GM12878 (cell line): ENCODE results near the gene TCF4. TPM values are rescaled to one million over a fixed set of nuclear protein-coding genes. Genes with fewer than 3 reads are reported as not detected.

Source experiments
- DPF2 ChIP-seq: fragments of 450-650 bp; IDR thresholded peaks from 2 replicates; pipeline ENCODE4 v1.6.1; 2017; ENCODE audit warnings: mild to moderate bottlenecking
- IKZF2 ChIP-seq, 2 experiments: fragments of 450-650 bp; IDR thresholded peaks; 2 replicates each; pipeline ENCODE4 v1.6.1; 2017; ENCODE audit warnings: mild to moderate bottlenecking in 2 of 2, moderate library complexity in 2 of 2
- NFYA ChIP-seq: IDR thresholded peaks from 2 replicates; pipeline ENCODE4 v1.6.1; 2011; ENCODE audit warnings: low read depth, mild to moderate bottlenecking, low read length, improper control_type of control experiment, borderline replicate concordance
- RAD21 ChIP-seq: IDR thresholded peaks from 2 replicates; pipeline ENCODE4 v1.6.1; 2011; ENCODE audit warnings: mild to moderate bottlenecking, low read depth, low read length, moderate library complexity; ENCODE audit not compliant: insufficient read depth
- SIX5 ChIP-seq: IDR thresholded peaks from 2 replicates; pipeline ENCODE4 v1.6.1; 2011; ENCODE audit warnings: mild to moderate bottlenecking, low read depth, low read length, moderate library complexity; ENCODE audit not compliant: severe bottlenecking
- WRNIP1 ChIP-seq: IDR thresholded peaks from 2 replicates; pipeline ENCODE4 v1.6.1; 2011; ENCODE audit warnings: low read depth, low read length, improper control_type of control experiment, borderline replicate concordance
- polyA plus RNA-seq, 11 experiments: library from polyadenylated mRNA; depleted of rRNA in 4 of 11; unstranded in 6 of 11; stranded (reverse) in 5 of 11; fragments of >200 nt; fragmentation: Nextera tagmentation in 4 of 11; fragmentation: Illumina TruSeq in 1 of 11; extraction: Ambion mirVana in 4 of 11; extraction: Trizol in 1 of 11; gene quantifications; 1 replicate in 1 of 11; 2 replicates in 10 of 11; pipeline versions ENCODE4 v1.2.1 to v1.2.3, GENCODE V29; 2011 to 2016; ENCODE audit warnings: inconsistent platforms in 2 of 11, missing spikeins in 2 of 11, low read depth in 1 of 11
- total RNA-seq, 4 experiments: library from RNA; depleted of rRNA in 3 of 4; stranded (reverse); fragments of >200 nt in 3 of 4; fragmentation: Illumina TruSeq in 1 of 4; extraction: Trizol in 1 of 4; gene quantifications; 2 replicates each; pipeline versions ENCODE4 v1.2.1 to v1.2.3, GENCODE V29; 2013 to 2021
- TF ChIP-seq, protein P1 (sequence below): fragments of 450-650 bp; formaldehyde crosslinking; IDR thresholded peaks from 2 replicates; pipeline ENCODE4 v1.4.0; 2022; ENCODE audit warnings: mild to moderate bottlenecking, moderate library complexity
- TF ChIP-seq, protein P2 (sequence below): IDR thresholded peaks from 2 replicates; pipeline ENCODE4 v1.6.1; 2012; ENCODE audit warnings: improper control_type of control experiment, low read depth, low read length; ENCODE audit not compliant: insufficient replicate concordance
- TF ChIP-seq, protein P3 (sequence below): IDR thresholded peaks from 2 replicates; pipeline ENCODE4 v1.6.1; 2011; ENCODE audit warnings: low read depth, low read length, improper control_type of control experiment, borderline replicate concordance

Gene TCF4
- total and polyA plus RNA-seq, 10 of the 15 experiments (the other 5 are each of a cell fraction or from before 2014, with no cell fraction given) = 15.2 to 94.0 (median 31.5) TPM

DNA sequence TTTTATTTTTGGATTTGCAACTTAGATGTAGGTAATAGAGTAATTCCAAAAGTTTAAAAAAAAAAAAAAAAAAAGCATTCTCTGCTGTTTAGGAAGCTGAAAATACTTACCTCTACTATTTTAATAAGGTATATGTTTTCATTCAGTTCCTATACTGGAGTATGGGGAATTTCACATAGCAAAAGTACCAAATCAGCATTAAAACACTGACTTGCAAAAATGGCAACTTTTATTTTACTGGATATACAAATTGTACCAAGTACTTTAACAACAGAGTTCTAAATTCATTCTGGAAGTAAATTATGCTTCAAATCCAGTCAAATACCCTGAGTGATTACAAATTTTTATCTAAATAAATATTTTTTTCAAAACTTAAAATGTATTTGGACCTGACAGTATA lies 76.7 kb downstream of the TCF4 start (continued):
- TF ChIP-seq, protein P1, sequence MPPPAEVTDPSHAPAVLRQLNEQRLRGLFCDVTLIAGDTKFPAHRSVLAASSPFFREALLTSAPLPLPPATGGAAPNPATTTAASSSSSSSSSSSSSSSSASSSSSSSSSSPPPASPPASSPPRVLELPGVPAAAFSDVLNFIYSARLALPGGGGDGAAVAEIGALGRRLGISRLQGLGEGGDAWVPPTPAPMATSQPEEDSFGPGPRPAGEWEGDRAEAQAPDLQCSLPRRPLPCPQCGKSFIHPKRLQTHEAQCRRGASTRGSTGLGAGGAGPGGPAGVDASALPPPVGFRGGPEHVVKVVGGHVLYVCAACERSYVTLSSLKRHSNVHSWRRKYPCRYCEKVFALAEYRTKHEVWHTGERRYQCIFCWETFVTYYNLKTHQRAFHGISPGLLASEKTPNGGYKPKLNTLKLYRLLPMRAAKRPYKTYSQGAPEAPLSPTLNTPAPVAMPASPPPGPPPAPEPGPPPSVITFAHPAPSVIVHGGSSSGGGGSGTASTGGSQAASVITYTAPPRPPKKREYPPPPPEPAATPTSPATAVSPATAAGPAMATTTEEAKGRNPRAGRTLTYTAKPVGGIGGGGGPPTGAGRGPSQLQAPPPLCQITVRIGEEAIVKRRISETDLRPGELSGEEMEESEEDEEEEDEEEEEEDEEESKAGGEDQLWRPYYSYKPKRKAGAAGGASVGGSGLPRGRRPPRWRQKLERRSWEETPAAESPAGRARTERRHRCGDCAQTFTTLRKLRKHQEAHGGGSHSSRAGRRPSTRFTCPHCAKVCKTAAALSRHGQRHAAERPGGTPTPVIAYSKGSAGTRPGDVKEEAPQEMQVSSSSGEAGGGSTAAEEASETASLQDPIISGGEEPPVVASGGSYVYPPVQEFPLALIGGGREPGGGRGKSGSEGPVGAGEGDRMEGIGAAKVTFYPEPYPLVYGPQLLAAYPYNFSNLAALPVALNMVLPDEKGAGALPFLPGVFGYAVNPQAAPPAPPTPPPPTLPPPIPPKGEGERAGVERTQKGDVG (CRISPR knock-in tag) = no peak
- TF ChIP-seq NFYA = no peak
- no peak for TF ChIP-seq IKZF2 (IDR thresholded peaks at IDR 0.05)
- TF ChIP-seq RAD21 = no peak
- no peak for TF ChIP-seq SIX5
- TF ChIP-seq, protein P2, sequence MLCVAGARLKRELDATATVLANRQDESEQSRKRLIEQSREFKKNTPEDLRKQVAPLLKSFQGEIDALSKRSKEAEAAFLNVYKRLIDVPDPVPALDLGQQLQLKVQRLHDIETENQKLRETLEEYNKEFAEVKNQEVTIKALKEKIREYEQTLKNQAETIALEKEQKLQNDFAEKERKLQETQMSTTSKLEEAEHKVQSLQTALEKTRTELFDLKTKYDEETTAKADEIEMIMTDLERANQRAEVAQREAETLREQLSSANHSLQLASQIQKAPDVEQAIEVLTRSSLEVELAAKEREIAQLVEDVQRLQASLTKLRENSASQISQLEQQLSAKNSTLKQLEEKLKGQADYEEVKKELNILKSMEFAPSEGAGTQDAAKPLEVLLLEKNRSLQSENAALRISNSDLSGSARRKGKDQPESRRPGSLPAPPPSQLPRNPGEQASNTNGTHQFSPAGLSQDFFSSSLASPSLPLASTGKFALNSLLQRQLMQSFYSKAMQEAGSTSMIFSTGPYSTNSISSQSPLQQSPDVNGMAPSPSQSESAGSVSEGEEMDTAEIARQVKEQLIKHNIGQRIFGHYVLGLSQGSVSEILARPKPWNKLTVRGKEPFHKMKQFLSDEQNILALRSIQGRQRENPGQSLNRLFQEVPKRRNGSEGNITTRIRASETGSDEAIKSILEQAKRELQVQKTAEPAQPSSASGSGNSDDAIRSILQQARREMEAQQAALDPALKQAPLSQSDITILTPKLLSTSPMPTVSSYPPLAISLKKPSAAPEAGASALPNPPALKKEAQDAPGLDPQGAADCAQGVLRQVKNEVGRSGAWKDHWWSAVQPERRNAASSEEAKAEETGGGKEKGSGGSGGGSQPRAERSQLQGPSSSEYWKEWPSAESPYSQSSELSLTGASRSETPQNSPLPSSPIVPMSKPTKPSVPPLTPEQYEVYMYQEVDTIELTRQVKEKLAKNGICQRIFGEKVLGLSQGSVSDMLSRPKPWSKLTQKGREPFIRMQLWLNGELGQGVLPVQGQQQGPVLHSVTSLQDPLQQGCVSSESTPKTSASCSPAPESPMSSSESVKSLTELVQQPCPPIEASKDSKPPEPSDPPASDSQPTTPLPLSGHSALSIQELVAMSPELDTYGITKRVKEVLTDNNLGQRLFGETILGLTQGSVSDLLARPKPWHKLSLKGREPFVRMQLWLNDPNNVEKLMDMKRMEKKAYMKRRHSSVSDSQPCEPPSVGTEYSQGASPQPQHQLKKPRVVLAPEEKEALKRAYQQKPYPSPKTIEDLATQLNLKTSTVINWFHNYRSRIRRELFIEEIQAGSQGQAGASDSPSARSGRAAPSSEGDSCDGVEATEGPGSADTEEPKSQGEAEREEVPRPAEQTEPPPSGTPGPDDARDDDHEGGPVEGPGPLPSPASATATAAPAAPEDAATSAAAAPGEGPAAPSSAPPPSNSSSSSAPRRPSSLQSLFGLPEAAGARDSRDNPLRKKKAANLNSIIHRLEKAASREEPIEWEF = no peak
- no peak for TF ChIP-seq DPF2
- TF ChIP-seq WRNIP1 = no peak
- TF ChIP-seq, protein P3, sequence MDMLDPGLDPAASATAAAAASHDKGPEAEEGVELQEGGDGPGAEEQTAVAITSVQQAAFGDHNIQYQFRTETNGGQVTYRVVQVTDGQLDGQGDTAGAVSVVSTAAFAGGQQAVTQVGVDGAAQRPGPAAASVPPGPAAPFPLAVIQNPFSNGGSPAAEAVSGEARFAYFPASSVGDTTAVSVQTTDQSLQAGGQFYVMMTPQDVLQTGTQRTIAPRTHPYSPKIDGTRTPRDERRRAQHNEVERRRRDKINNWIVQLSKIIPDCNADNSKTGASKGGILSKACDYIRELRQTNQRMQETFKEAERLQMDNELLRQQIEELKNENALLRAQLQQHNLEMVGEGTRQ = no peak
